ENCODE measurements around the gene UGT3A1.

- TF ChIP-seq CTCF (IDR thresholded peaks at IDR 0.05) (no peak), POLR2A (IDR thresholded peaks at IDR 0.05) (no peak)
Observed at GRCh38 chr5:35924122-35924949, 66.9 kb downstream of the UGT3A1 start.

All from lower leg skin (tissue), 3 donors.